Measurements from ENCODE around the gene SPECC1L. TPM values are rescaled to one million over a fixed set of nuclear protein-coding genes. Genes with fewer than 3 reads are reported as not detected.
"Not testable (repeated sequence)": the region's sequence is repeated elsewhere in the genome, so short reads cannot be mapped to it uniquely, and the experiment has no call there.

The SPECC1L gene
- total and polyA plus RNA-seq, 5 donors from 2014 or later, result 4.1 to 39.6 (median 5.8) TPM

DNA sequence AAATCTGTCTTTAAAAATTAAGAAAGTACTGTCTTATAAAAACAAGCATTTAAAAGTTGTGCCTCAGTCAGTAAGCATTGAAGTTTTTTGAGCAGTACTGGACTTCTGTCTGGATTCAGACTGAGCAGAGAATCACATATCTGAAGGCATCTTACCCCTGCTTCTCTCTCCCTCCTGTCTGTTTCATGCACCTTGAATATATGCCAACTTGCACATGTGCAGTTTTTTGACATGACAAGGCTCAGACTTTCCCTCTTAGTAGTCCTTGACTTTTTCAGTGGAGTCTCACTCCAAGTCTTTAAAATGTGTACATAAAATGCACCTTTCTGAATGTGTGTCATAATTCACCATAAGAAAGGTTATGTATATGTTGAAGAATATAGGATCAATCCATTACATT lies 19.8 kb downstream of the SPECC1L start:
- Histone ChIP-seq H3K27me3 (ENCODE audit: control insufficient read depth, insufficient read depth, low read length) (no peaks in the 10 kb centered on the region), H3K36me3 (ENCODE audit: control insufficient read depth, insufficient read depth, low read length) (no peaks in the 10 kb centered on the region), H3K9me3 (ENCODE audit: control insufficient read depth in 2 of 2, low read length in 2 of 2) (no peaks in the 10 kb centered on the region), H3K4me1 (ENCODE audit: control insufficient read depth, insufficient read depth, low read length, poor library complexity, severe bottlenecking) (peaks cover 4% of the 10 kb centered on the region), H3K4me3 (ENCODE audit: low read depth, low read length) (no peak overlapping the region), H3K27ac (ENCODE audit: insufficient read depth, low read length, poor library complexity, severe bottlenecking) (no peak overlapping the region)
- no peak for ATAC-seq (ENCODE audit: low read depth in 2 of 2)
- peaks cover 3% of the 10 kb centered on the region for H3K36me3 Mint-ChIP-seq
- DNase-seq, result no peak
- no peak overlapping the region for H3K27ac Mint-ChIP-seq
- peaks cover 21 to 47% (median 34%) of the 10 kb centered on the region in 4 donors for H3K4me1 Mint-ChIP-seq
- H3K9me3 Mint-ChIP-seq, result no peaks in the 10 kb centered on the region
- no peaks in the 10 kb centered on the region for H3K27me3 Mint-ChIP-seq
- no peak overlapping the region for H3K4me3 Mint-ChIP-seq

DNA sequence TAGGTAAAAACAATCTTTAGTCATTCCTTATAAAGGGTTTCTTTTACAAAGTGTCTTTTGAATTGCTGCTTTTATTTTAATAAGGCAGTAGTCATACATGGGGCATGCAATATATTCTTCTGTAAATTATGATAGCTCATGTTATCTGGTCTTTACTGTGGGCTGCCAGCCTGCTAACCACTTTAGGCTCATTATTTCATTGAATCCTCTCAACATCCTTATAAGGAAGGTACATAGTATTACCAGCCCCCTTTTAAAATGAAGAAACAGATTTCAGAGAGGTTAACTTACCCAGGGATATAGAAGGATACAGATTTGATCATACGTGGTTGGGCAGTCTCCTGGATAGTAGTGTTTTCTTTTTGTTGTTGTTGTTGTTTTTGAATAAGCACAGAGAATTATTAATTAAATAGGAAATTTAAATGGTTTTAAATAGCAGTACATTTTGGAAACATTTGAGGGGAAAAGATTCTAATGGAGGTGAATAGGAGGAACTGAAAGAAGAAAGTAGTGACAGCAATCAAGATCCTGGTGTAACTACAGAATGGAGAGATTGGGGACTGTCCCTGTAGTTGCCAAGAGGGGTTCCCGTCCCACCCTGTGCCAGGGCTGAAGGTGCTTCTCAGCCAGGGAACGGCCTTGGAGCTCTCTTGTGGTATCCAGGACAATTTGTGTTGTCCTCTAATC lies 21.0 kb downstream of the SPECC1L start:
- Mint-ChIP-seq H3K4me1 (peaks cover 14 to 47% (median 25%) of the 10 kb centered on the region in 4 donors), H3K4me3 (no peak overlapping the region), H3K27me3 (no peaks in the 10 kb centered on the region), H3K9me3 (no peaks in the 10 kb centered on the region), H3K27ac (no peak overlapping the region), H3K36me3 (peaks cover 3% of the 10 kb centered on the region)
- DNase-seq (no peak), ATAC-seq (ENCODE audit: low read depth in 2 of 2) (no peak)
- no peak overlapping the region for H3K27ac ChIP-seq (ENCODE audit: insufficient read depth, low read length, poor library complexity, severe bottlenecking)
- no peaks in the 10 kb centered on the region for H3K36me3 ChIP-seq (ENCODE audit: control insufficient read depth, insufficient read depth, low read length)
- H3K9me3 ChIP-seq (ENCODE audit: control insufficient read depth in 2 of 2, low read length in 2 of 2), result no peaks in the 10 kb centered on the region
- no peaks in the 10 kb centered on the region for H3K27me3 ChIP-seq (ENCODE audit: control insufficient read depth, insufficient read depth, low read length)
- no peaks in the 10 kb centered on the region for H3K4me1 ChIP-seq (ENCODE audit: control insufficient read depth, insufficient read depth, low read length, poor library complexity, severe bottlenecking)
- H3K4me3 ChIP-seq (ENCODE audit: low read depth, low read length), result no peak overlapping the region

DNA sequence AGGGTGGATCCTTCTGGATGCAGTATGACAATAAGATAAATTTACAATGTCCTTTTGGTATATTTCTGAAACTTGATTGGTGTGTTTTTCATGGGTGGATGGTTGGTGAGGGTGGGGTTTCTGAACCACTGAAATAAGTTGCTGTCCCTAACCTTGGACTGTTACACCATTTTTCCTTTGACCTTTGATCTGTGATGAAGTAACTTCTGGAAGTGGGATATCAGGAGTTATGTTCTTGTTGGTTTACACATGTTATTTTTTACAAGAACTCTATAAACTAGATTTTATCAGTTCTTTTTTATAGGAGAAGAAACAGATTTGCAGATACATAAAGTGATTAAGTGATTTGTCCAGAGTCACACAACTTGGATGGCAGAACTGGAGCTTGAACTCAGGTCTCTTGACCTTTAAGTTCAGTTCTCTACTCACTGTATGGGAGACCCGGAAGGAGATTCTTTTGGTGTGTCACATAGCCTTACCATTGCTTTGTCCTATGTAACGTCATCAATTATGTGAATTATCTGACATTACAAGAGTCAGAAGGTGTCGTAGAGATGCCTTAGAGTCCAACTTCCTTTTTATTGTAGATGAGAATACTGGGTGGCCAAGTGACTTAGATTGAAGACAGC lies 21.7 kb downstream of the SPECC1L start:
- not testable (repeated sequence) for H3K4me1 ChIP-seq (ENCODE audit: control insufficient read depth, insufficient read depth, low read length, poor library complexity, severe bottlenecking); H3K4me3 ChIP-seq (ENCODE audit: low read depth, low read length); H3K9me3 Mint-ChIP-seq; H3K36me3 Mint-ChIP-seq; H3K27ac Mint-ChIP-seq; H3K4me3 Mint-ChIP-seq; H3K36me3 ChIP-seq (ENCODE audit: control insufficient read depth, insufficient read depth, low read length); ATAC-seq (ENCODE audit: low read depth in 2 of 2); DNase-seq; H3K27me3 Mint-ChIP-seq; H3K27me3 ChIP-seq (ENCODE audit: control insufficient read depth, insufficient read depth, low read length); H3K27ac ChIP-seq (ENCODE audit: insufficient read depth, low read length, poor library complexity, severe bottlenecking); H3K9me3 ChIP-seq (ENCODE audit: control insufficient read depth in 2 of 2, low read length in 2 of 2)
- H3K4me1 Mint-ChIP-seq, result peaks cover 14 to 44% (median 23%) of the 10 kb centered on the region in 4 donors

DNA sequence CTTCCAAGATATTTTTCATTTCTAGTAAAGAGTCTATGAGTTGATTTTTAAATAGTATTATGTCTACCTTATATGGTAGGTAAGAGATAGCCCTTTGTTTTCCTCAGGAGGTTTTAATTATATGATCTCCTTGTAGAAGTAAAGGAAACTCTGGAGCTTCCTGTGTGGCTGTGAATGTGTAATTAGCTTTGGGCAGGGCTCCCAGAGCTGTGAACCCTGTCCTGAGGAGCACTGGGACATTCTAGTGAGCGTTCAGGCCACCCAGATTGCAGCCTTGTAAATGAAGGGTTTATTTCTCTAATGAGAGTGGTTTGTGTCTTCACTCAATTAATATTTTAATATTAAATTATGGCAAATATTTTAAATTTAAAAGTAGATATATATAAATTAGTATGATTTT lies 24.3 kb downstream of the SPECC1L start:
- not testable (repeated sequence) for DNase-seq; H3K27me3 ChIP-seq (ENCODE audit: control insufficient read depth, insufficient read depth, low read length); H3K36me3 Mint-ChIP-seq; H3K4me3 Mint-ChIP-seq; H3K4me1 ChIP-seq (ENCODE audit: control insufficient read depth, insufficient read depth, low read length, poor library complexity, severe bottlenecking); H3K4me3 ChIP-seq (ENCODE audit: low read depth, low read length); H3K27ac Mint-ChIP-seq; H3K9me3 Mint-ChIP-seq; H3K36me3 ChIP-seq (ENCODE audit: control insufficient read depth, insufficient read depth, low read length); H3K27me3 Mint-ChIP-seq; ATAC-seq (ENCODE audit: low read depth in 2 of 2); H3K9me3 ChIP-seq (ENCODE audit: control insufficient read depth in 2 of 2, low read length in 2 of 2); H3K27ac ChIP-seq (ENCODE audit: insufficient read depth, low read length, poor library complexity, severe bottlenecking)
- H3K4me1 Mint-ChIP-seq, result peaks cover 11 to 53% (median 22%) of the 10 kb centered on the region in 4 donors

DNA sequence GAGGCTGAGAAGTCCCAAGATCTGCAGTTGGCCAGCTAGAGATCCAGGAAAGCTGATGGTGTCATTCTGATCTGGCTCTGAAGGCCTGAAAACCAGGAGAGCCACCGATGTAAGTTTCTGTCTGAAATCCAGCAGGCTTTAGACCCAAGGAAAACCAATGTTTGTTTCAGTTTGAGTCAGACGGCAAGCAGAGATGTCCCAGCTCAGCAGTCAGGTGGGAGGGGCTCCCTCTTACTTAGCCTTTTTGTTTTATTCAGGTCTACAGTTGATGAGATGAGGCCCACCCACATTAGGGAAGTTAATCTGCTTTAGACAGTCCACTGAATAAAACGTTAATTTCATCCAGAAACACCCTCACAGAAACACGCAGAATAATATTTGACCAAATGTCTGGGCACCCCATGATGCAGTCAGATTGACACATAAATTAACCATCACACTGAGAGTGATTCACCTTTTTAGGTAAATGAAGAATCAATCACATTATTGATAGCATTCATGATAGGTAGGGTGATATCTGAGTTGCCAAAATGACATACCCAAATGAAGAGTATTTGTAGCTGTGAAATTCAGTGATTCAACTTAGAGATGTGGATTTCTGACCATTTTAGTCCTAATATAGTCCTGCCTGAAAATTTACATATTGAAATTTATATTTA lies 28.0 kb downstream of the SPECC1L start:
- not testable (repeated sequence) for H3K4me3 ChIP-seq (ENCODE audit: low read depth, low read length); H3K9me3 ChIP-seq (ENCODE audit: control insufficient read depth in 2 of 2, low read length in 2 of 2); H3K27me3 Mint-ChIP-seq; H3K4me3 Mint-ChIP-seq; H3K27ac ChIP-seq (ENCODE audit: insufficient read depth, low read length, poor library complexity, severe bottlenecking); ATAC-seq (ENCODE audit: low read depth in 2 of 2); H3K27me3 ChIP-seq (ENCODE audit: control insufficient read depth, insufficient read depth, low read length); H3K9me3 Mint-ChIP-seq; DNase-seq
- Mint-ChIP-seq H3K27ac (peak overlapping the region in 1 of 3 donors; percentile 29), H3K4me1 (peaks cover 14 to 65% (median 31%) of the 10 kb centered on the region in 4 donors), H3K36me3 (peaks cover 12% of the 10 kb centered on the region)
- H3K4me1 ChIP-seq (ENCODE audit: control insufficient read depth, insufficient read depth, low read length, poor library complexity, severe bottlenecking), result peaks cover 10% of the 10 kb centered on the region
- H3K36me3 ChIP-seq (ENCODE audit: control insufficient read depth, insufficient read depth, low read length), result peaks cover 11% of the 10 kb centered on the region

DNA sequence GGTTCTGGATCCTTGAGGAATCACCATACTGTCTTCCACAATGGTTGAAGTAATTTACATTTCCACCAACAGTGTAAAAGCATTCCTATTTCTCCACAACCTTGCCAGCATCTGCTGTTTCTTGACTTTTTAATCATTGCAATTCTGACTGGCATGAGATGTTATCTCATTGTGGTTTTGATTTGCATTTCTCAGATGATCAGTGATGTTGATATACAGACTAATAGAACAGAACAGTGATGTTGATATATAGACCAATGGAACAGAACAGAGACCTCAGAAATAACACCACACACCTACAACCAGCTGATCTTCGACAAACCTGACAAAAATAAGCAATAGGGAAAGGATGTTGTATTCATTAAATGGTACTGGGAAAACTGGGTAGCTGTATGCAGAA lies 29.9 kb downstream of the SPECC1L start:
- ATAC-seq (ENCODE audit: low read depth in 2 of 2), result peak; percentile 50 to 63
- not testable (repeated sequence) for H3K9me3 Mint-ChIP-seq; H3K27ac ChIP-seq (ENCODE audit: insufficient read depth, low read length, poor library complexity, severe bottlenecking); H3K27me3 Mint-ChIP-seq; H3K27me3 ChIP-seq (ENCODE audit: control insufficient read depth, insufficient read depth, low read length); H3K9me3 ChIP-seq (ENCODE audit: control insufficient read depth in 2 of 2, low read length in 2 of 2)
- peaks cover 19% of the 10 kb centered on the region for H3K4me1 ChIP-seq (ENCODE audit: control insufficient read depth, insufficient read depth, low read length, poor library complexity, severe bottlenecking)
- Mint-ChIP-seq H3K27ac (peak overlapping the region; percentile 30 to 92 (median 83)), H3K4me3 (peak overlapping the region in 3 of 4 donors; percentile 30 to 72 (median 47)), H3K4me1 (peaks cover 22 to 80% (median 47%) of the 10 kb centered on the region in 4 donors), H3K36me3 (peaks cover 26% of the 10 kb centered on the region)
- peaks cover 18% of the 10 kb centered on the region for H3K36me3 ChIP-seq (ENCODE audit: control insufficient read depth, insufficient read depth, low read length)
- peak overlapping the region; percentile 21 for H3K4me3 ChIP-seq (ENCODE audit: low read depth, low read length)
- DNase-seq, result peak in 2 of 3 donors; percentile 16 to 39

DNA sequence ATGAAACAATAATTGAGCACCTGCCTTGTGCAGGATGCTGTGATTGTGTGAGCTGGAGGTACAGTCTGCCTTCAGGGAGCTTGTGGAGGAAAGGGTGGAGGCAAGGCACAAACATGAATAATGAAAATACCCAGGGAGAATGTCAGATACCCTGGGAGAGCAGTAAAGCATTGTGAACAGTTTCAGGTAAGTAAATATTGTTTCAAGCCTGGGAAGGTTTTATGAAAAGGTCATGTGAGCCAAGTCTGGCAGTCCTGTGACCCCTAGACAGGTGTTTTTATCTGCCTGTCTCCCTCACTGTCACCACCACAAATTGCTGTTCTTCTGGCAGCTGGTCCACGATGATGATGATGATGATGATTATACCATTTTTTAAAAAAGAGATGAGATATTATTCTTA lies 32.0 kb downstream of the SPECC1L start:
- Histone ChIP-seq H3K4me3 (ENCODE audit: low read depth, low read length) (no peak overlapping the region), H3K27me3 (ENCODE audit: control insufficient read depth, insufficient read depth, low read length) (no peaks in the 10 kb centered on the region), H3K4me1 (ENCODE audit: control insufficient read depth, insufficient read depth, low read length, poor library complexity, severe bottlenecking) (peaks cover 22% of the 10 kb centered on the region), H3K27ac (ENCODE audit: insufficient read depth, low read length, poor library complexity, severe bottlenecking) (peak overlapping the region; percentile 14), H3K9me3 (ENCODE audit: control insufficient read depth in 2 of 2, low read length in 2 of 2) (no peaks in the 10 kb centered on the region), H3K36me3 (ENCODE audit: control insufficient read depth, insufficient read depth, low read length) (peaks cover 21% of the 10 kb centered on the region)
- peaks cover 36% of the 10 kb centered on the region for H3K36me3 Mint-ChIP-seq
- ATAC-seq (ENCODE audit: low read depth in 2 of 2) (no peak), DNase-seq (no peak)
- H3K9me3 Mint-ChIP-seq, result no peaks in the 10 kb centered on the region
- H3K27ac Mint-ChIP-seq, result peak overlapping the region in 1 of 3 donors; percentile 88
- H3K4me1 Mint-ChIP-seq, result peaks cover 24 to 76% (median 53%) of the 10 kb centered on the region in 4 donors
- H3K27me3 Mint-ChIP-seq, result no peaks in the 10 kb centered on the region
- no peak overlapping the region for H3K4me3 Mint-ChIP-seq
